Measurements from ENCODE around the gene COPS3.

- TF ChIP-seq CTCF (IDR thresholded peaks at IDR 0.05; ENCODE audit: low read length) (no peak), EZH2 (optimal IDR thresholded peaks at IDR 0.05; ENCODE audit: low read depth, low read length) (no peak), EZH2phosphoT487 (IDR thresholded peaks at IDR 0.05; ENCODE audit: low read length) (no peak)
Observed at GRCh38 chr17:17226451-17227265, 54.4 kb downstream of the COPS3 start.
